22Rv1 (cell line): ENCODE data around the gene ARPC5.

Source experiments
- ZFX ChIP-seq: fragments of 450-650 bp; IDR thresholded peaks from 2 replicates; pipeline ENCODE4 v1.6.1; 2017; ENCODE audit warnings: antibody characterized with exemption, borderline replicate concordance
- TF ChIP-seq, protein P1 (sequence below): fragments of 450-650 bp; IDR thresholded peaks from 2 replicates; pipeline ENCODE4 v1.5.1; 2017; ENCODE audit warnings: mild to moderate bottlenecking

DNA sequence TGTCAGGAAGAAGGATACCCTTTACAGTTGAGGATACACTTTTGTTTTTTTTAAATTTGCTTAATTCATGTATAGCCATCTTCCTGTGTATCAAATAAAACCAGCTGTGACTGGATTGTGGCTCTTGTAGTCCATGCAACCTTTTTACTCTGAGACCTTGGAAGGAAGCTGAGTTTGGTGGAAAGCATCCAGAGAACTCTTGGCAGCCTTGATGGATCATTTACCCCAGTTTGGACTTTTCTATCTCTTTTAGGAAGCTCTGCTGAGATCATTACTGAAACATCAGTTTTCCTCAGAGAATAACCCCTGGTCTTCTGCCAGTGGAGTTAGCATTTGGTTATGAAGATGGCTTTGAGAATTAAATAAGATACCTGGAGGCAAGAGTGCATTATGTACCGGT is 38.8 kb upstream of the ARPC5 start:
- TF ChIP-seq, protein P1, sequence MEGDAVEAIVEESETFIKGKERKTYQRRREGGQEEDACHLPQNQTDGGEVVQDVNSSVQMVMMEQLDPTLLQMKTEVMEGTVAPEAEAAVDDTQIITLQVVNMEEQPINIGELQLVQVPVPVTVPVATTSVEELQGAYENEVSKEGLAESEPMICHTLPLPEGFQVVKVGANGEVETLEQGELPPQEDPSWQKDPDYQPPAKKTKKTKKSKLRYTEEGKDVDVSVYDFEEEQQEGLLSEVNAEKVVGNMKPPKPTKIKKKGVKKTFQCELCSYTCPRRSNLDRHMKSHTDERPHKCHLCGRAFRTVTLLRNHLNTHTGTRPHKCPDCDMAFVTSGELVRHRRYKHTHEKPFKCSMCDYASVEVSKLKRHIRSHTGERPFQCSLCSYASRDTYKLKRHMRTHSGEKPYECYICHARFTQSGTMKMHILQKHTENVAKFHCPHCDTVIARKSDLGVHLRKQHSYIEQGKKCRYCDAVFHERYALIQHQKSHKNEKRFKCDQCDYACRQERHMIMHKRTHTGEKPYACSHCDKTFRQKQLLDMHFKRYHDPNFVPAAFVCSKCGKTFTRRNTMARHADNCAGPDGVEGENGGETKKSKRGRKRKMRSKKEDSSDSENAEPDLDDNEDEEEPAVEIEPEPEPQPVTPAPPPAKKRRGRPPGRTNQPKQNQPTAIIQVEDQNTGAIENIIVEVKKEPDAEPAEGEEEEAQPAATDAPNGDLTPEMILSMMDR: no peak
- no peak for TF ChIP-seq ZFX
